ACC112 (cell line): ENCODE measurements around the gene TMEM131L.
A peak's percentile ranks its signal among the peaks of the same experiment; 100 is the strongest.
"Not testable (repeated sequence)": the region's sequence is repeated elsewhere in the genome, so short reads cannot be mapped to it uniquely, and the experiment has no call there.

Experiments
- H2AFZ ChIP-seq: fragments of 200-600 bp; sonication (generic); one replicate; pipeline ENCODE4 v1.6.0; 2017; ENCODE audit warnings: antibody characterized with exemption, low read length; ENCODE audit not compliant: unreplicated experiment
- H3K27ac ChIP-seq: fragments of 200-600 bp; sonication (generic); 2 replicates; pipeline ENCODE4 v1.5.1; 2014; ENCODE audit warnings: low read depth, mild to moderate bottlenecking, antibody characterized with exemption, low read length, moderate library complexity
- H3K27me3 ChIP-seq: fragments of 200-600 bp; sonication (generic); 2 replicates; pipeline ENCODE4 v1.6.1; 2014; ENCODE audit warnings: mild to moderate bottlenecking, antibody characterized with exemption, low read length, moderate library complexity, mixed read lengths; ENCODE audit not compliant: insufficient read depth
- H3K36me3 ChIP-seq: fragments of 200-600 bp; sonication (generic); 2 replicates; pipeline ENCODE4 v1.6.1; 2016; ENCODE audit warnings: mild to moderate bottlenecking, antibody characterized with exemption, low read length, moderate library complexity, mixed read lengths; ENCODE audit not compliant: insufficient read depth
- H3K4me1 ChIP-seq: fragments of 200-600 bp; sonication (generic); one replicate; pipeline ENCODE4 v1.6.1; 2016; ENCODE audit warnings: low read length, mixed read lengths; ENCODE audit not compliant: insufficient read depth, unreplicated experiment, control insufficient read depth
- H3K4me3 ChIP-seq: fragments of 200-600 bp; sonication (generic); 2 replicates; pipeline ENCODE4 v1.5.1; 2014; ENCODE audit warnings: mild to moderate bottlenecking, low read depth, low read length
- H3K79me2 ChIP-seq: fragments of 200-600 bp; sonication (generic); one replicate; pipeline ENCODE4 v1.6.0; 2016; ENCODE audit warnings: low read length; ENCODE audit not compliant: control insufficient read depth, unreplicated experiment, insufficient read depth

The TMEM131L gene

DNA sequence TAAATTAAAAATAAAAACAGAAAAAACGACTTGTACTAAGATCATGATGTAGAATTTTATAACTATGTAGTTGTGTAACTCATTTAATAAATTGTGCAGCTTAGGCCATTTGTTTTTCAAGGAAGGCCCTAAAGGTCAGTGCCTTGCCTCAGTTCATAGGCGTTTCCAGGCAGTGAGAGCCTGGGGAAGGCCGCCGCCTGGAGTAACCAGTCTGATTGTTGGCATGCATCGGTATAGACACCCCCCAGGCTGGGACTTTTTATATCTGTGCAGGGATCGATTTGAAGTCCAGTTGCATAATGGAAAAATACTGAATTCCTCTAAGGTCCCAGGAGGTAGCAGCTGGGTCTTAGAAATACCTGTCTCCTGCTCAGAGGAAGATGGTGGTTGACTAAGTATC lies 77.2 kb downstream of the TMEM131L start:
- Histone ChIP-seq H3K79me2 (no peaks in the 10 kb centered on the region), H3K36me3 (no peaks in the 10 kb centered on the region)

DNA sequence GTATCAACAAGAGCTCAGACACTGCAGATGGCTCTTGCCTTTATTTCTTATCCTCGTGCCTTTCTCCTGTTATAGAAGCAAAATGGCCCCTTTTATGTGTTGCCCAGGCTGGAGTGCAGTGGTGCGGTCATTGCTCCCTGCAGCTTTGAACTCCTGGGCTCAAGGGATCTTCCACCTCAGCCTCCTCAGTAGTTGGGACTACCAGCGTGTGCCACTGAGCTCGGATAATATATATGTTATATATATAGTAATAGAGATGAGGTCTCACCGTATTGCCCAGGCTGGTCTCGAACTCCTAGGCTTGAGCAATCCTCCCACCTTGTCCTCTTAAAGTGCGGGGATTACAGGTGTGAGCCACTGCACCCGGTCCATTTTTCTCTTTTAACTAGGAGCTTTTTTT lies 79.7 kb downstream of the TMEM131L start:
- no peak overlapping the region for H3K27ac ChIP-seq
- H3K27me3 ChIP-seq, result no peaks in the 10 kb centered on the region
- H3K79me2 ChIP-seq, result no peaks in the 10 kb centered on the region

More for the DNA sequence above, 77.2 kb downstream of the TMEM131L start:
- Histone ChIP-seq H3K4me3 (no peak overlapping the region), H2AFZ (no peak overlapping the region), H3K27ac (no peak overlapping the region), H3K4me1 (peaks cover 9% of the 10 kb centered on the region), H3K27me3 (no peaks in the 10 kb centered on the region)

DNA sequence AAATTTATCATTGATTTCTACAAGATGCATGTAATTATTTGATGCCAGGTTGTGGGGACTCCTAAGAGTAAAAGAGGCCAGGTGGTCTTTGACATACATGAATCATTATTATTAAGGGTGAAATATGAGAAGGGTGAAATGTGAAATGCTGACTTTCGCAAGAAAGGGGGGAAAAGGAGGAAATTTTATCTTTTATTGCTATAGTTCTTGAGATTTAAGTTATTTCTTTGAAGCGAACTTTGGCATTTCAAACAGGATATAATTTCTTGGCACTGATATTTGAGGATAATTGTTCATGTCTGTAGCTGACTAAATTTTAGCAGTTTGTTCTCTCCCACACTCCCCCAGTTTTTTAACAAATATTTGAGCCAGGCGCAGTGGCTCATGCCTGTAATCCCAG lies 80.1 kb downstream of the TMEM131L start:
- Histone ChIP-seq H3K4me1 (peaks cover 10% of the 10 kb centered on the region), H3K27me3 (no peaks in the 10 kb centered on the region), H3K36me3 (no peaks in the 10 kb centered on the region), H2AFZ (no peak overlapping the region), H3K4me3 (no peak overlapping the region), H3K79me2 (no peaks in the 10 kb centered on the region), H3K27ac (no peak overlapping the region)

More for the DNA sequence above, 79.7 kb downstream of the TMEM131L start:
- Histone ChIP-seq H3K4me1 (peaks cover 10% of the 10 kb centered on the region), H3K4me3 (no peak overlapping the region), H3K36me3 (no peaks in the 10 kb centered on the region), H2AFZ (no peak overlapping the region)

DNA sequence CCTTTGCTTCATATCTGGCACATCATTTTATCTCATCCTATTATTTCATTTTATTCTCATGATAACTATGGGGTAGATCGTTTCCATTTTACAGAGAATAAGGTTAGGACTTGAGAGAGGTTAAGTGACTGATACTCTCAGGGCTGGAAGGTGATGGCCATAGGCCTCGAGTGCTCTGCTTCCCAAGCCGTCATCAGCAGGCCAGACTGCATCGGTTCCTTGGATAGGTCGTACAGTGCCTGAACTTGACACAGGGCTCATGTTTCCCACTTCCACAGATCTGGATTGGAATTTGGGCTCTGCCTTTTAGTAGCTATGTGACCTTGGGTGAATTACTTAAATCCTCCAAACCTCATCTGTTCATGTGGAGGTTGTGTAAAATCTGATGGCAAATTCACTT lies 81.4 kb downstream of the TMEM131L start:
- H3K27me3 ChIP-seq, result no peaks in the 10 kb centered on the region
- no peaks in the 10 kb centered on the region for H3K36me3 ChIP-seq
- H3K4me3 ChIP-seq, result no peak overlapping the region
- no peak overlapping the region for H2AFZ ChIP-seq
- peaks cover 5% of the 10 kb centered on the region for H3K4me1 ChIP-seq
- H3K79me2 ChIP-seq, result no peaks in the 10 kb centered on the region
- no peak overlapping the region for H3K27ac ChIP-seq

DNA sequence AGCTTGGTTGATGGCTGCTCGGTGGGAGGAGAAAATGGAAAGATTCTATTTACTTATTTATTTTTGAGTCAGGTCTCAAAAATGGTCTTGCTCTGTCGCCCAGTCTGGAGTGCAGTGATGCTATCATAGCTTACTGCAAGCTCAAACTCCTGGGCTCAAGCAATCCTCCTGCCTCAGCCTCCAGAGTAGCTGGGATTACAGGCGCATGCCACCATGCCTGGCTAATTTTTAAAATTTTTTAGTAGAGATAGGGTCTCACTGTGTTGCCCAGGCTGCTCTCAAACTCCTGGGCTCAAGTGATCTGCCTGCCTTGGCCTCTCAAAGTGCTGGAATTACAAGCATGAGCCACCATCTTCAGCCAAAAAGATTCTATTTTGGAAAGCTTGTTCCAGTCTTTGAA lies 82.7 kb downstream of the TMEM131L start:
- H3K27ac ChIP-seq, H3K79me2 ChIP-seq, H3K36me3 ChIP-seq, H2AFZ ChIP-seq, H3K4me3 ChIP-seq, H3K27me3 ChIP-seq, H3K4me1 ChIP-seq: not testable (repeated sequence)

DNA sequence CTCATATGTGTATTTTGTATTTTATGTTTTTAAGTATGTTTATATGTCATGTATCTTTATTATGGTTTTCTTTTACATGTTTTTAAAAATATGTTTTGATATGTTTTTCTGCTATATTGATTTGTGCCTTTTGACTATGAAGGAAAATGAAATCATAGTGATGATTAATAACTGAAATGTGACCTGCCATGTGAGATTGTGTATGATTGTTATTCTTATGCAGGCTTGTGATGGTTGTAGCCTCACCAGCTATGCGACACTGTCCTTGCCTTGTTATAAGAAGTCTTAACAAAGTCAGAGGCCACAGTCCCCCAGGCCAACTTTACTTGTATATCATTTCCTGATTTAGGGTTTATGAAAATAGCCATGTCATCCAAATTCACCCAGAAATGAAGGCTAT lies 83.2 kb downstream of the TMEM131L start:
- H3K36me3 ChIP-seq, result no peaks in the 10 kb centered on the region
- no peak overlapping the region for H2AFZ ChIP-seq
- H3K27me3 ChIP-seq, result no peaks in the 10 kb centered on the region
- H3K27ac ChIP-seq, result no peak overlapping the region
- H3K4me1 ChIP-seq, result peaks cover 5% of the 10 kb centered on the region
- no peak overlapping the region for H3K4me3 ChIP-seq
- H3K79me2 ChIP-seq, result no peaks in the 10 kb centered on the region

DNA sequence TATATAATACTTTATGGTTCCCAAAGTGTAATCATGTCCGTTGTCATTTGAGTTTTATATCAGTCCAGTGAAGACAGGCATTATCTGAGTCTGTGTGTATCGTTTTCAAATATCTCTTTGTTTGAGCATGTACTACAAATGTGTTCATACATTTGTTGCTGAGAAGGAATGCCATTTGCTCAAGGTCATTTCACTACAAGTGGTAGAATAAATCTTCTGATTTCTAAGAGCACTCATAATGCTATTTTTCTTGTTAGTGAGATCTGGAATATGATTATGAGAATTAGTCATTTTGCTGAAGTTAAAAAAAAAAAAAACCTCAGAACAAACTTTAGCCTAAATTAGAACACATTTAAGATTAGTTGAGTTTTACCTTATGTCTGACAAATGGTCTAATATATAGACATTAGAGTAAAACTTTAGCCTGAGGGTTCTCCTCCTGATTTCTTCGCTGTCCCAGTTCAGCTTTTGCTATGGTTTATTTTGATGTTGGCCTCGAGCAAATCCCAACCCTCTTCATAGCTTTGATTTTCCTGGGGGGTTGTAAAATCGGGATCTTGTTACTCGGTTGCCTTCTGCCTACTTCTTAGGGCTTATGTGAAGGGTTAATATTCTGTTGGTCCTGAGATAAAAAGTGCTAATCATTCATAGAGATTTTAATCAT lies 87.1 kb downstream of the TMEM131L start:
- H3K79me2 ChIP-seq, result no peaks in the 10 kb centered on the region
- no peaks in the 10 kb centered on the region for H3K27me3 ChIP-seq
- H3K36me3 ChIP-seq, result no peaks in the 10 kb centered on the region
- H3K27ac ChIP-seq, result no peak overlapping the region
- H3K4me1 ChIP-seq, result peaks cover 15% of the 10 kb centered on the region
- no peak overlapping the region for H3K4me3 ChIP-seq
- no peak overlapping the region for H2AFZ ChIP-seq

DNA sequence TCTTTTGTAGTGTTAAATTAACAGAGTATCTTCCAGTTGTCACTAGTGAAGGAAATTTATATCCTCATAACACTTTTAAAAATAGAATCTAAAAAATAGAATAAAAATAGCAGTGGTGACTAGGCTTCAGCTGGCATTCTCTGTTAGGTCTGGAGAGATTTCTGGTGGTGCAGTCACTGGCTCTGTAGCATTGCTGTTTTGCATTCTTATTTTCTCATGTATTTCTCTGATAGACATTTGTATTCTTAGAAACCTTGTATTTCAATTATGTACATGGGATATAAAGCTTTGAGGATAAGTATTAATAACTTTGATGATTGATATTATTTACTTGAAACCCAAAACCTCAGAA lies 87.6 kb downstream of the TMEM131L start:
- H3K4me3 ChIP-seq, result no peak overlapping the region
- H3K27me3 ChIP-seq, result no peaks in the 10 kb centered on the region
- no peak overlapping the region for H2AFZ ChIP-seq
- peaks cover 15% of the 10 kb centered on the region for H3K4me1 ChIP-seq
- H3K36me3 ChIP-seq, result no peaks in the 10 kb centered on the region
- no peak overlapping the region for H3K27ac ChIP-seq
- H3K79me2 ChIP-seq, result no peaks in the 10 kb centered on the region

DNA sequence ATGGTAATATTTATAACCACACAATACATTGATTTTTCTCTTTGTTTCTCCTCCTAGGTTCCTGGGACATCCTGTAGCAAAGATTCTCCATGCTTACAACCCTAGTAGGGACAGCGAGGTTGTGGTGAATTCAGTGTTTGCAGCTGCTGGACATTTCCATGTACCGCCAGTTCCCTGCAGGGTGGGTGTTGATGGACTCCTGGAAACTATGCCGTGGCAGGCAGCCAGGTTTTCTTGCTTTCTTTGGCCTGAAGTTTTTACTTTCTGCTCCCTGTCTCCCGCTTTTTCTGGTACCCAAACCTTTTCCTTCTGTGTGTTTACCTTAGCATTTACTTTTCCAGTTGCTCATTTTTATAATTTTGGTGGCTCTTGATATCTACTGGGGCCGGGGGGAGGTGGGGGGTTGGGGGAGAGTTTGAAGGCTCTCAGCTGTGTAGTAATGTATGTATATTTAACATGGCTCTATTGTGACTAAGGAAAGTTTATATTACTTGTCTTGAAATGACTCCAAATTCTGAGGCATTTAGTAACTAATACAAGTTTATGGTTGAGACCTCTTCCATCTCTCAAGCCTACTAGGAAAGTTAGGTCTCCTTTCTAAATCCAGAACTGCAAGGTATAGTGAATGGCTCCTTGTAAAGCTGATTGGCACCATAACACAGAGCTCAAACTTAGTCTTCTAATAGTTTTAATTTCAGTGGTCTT lies 89.7 kb downstream of the TMEM131L start:
- Histone ChIP-seq H3K4me1 (peaks cover 9% of the 10 kb centered on the region), H3K79me2 (no peaks in the 10 kb centered on the region)

DNA sequence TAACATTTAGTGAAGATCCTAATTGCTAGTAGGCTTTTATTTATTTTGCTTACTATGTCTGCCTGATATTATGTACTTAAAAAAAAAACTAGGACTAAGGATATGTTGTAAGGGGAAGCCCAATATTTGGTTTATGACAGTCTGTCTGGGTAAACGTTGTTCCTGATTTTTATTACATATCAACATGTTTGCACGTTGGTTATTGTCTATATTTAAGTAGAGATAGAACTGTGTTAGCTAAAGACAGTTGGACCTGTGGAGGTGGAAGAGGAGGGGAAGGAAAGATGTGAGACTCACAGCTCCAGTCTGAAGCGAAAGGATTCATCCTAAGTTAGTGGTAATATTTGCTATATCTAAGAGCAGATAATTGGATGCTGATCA lies 90.3 kb downstream of the TMEM131L start:
- Histone ChIP-seq H3K36me3 (peaks cover 10% of the 10 kb centered on the region), H2AFZ (no peak overlapping the region), H3K4me3 (no peak overlapping the region), H3K27me3 (no peaks in the 10 kb centered on the region), H3K79me2 (no peaks in the 10 kb centered on the region), H3K4me1 (peaks cover 9% of the 10 kb centered on the region), H3K27ac (no peak overlapping the region)

More for the DNA sequence above, 89.7 kb downstream of the TMEM131L start:
- Histone ChIP-seq H2AFZ (no peak overlapping the region), H3K36me3 (peaks cover 6% of the 10 kb centered on the region), H3K27me3 (no peaks in the 10 kb centered on the region), H3K4me3 (0 out of 2 replicates have a peak overlapping the region, but pooled peaks have one; percentile 22), H3K27ac (no peak overlapping the region)

DNA sequence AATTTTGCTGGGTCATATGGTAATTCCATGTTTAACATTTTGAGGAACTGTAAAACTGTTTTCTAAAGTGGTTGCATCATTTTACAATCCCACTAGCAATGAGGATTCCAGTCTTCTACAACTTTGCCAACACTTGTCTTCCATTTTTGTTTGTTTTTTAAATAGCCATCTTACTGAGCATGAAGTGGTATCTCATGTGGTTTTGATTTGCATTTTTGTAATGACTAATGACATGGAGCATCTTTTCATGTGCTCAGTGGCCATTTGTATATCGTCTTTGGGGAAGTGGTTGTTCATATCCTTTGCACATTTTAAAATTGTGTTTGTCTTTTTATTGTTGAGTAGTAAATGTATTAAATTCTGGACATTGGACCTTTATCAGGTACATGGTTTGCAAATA lies 94.7 kb downstream of the TMEM131L start:
- H3K79me2 ChIP-seq, result no peaks in the 10 kb centered on the region
- H3K36me3 ChIP-seq, result peaks cover 12% of the 10 kb centered on the region
- no peak overlapping the region for H2AFZ ChIP-seq
- no peak overlapping the region for H3K4me3 ChIP-seq
- H3K27ac ChIP-seq, result no peak overlapping the region
- H3K4me1 ChIP-seq, result peaks cover 6% of the 10 kb centered on the region
- H3K27me3 ChIP-seq, result no peaks in the 10 kb centered on the region
